ENCODE data around the gene STON2.

- no peak for TF ChIP-seq CTCF (IDR thresholded peaks at IDR 0.05)
- no peak for TF ChIP-seq SIN3A (IDR thresholded peaks at IDR 0.05; ENCODE audit: borderline replicate concordance, insufficient read depth, low read depth, low read length)
- TF ChIP-seq TCF7L2 (IDR thresholded peaks at IDR 0.05; ENCODE audit: low read depth, low read length) = no peak
- no peak for TF ChIP-seq POLR2AphosphoS5 (IDR thresholded peaks at IDR 0.05; ENCODE audit: low read depth, low read length)
- TF ChIP-seq, protein P1, sequence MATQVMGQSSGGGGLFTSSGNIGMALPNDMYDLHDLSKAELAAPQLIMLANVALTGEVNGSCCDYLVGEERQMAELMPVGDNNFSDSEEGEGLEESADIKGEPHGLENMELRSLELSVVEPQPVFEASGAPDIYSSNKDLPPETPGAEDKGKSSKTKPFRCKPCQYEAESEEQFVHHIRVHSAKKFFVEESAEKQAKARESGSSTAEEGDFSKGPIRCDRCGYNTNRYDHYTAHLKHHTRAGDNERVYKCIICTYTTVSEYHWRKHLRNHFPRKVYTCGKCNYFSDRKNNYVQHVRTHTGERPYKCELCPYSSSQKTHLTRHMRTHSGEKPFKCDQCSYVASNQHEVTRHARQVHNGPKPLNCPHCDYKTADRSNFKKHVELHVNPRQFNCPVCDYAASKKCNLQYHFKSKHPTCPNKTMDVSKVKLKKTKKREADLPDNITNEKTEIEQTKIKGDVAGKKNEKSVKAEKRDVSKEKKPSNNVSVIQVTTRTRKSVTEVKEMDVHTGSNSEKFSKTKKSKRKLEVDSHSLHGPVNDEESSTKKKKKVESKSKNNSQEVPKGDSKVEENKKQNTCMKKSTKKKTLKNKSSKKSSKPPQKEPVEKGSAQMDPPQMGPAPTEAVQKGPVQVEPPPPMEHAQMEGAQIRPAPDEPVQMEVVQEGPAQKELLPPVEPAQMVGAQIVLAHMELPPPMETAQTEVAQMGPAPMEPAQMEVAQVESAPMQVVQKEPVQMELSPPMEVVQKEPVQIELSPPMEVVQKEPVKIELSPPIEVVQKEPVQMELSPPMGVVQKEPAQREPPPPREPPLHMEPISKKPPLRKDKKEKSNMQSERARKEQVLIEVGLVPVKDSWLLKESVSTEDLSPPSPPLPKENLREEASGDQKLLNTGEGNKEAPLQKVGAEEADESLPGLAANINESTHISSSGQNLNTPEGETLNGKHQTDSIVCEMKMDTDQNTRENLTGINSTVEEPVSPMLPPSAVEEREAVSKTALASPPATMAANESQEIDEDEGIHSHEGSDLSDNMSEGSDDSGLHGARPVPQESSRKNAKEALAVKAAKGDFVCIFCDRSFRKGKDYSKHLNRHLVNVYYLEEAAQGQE (IDR thresholded peaks at IDR 0.05; ENCODE audit: insufficient read depth in 1 of 2, low read depth in 2 of 2, low read length in 1 of 2) = no peak
Observed at GRCh38 chr14:81285245-81285644, 114.9 kb downstream of the STON2 start.
